K562 (cell line): ENCODE measurements around the gene ZNF335. TPM values are rescaled to one million over a fixed set of nuclear protein-coding genes. Genes with fewer than 3 reads are reported as not detected.
A peak's percentile ranks its signal among the peaks of the same experiment; 100 is the strongest.

Experiments
- ATAC-seq: fragments of 200-7000 bp; cut with Tn5 transposase; 3 replicates; pipeline ENCODE4 v1.9.1; 2020; ENCODE audit warnings: moderate library complexity
- BruUV-seq: library from RNA; stranded (reverse); fragments of 400-500 nt; replicated peaks from 2 replicates; lab custom pipeline; 2021; lab: Mats Ljungman, UMichigan
- CTCF ChIA-PET: fragments of 300-600 bp; formaldehyde crosslinking; extraction: SDS; loops from one replicate; lab custom pipeline; 2021; ENCODE audit warnings: low intra/inter-chr PET ratio; lab: Yijun Ruan, JAX
- POLR2A ChIA-PET: fragments of 300-600, 350-650 bp; sonication (Branson Sonifier 250); formaldehyde crosslinking; extraction: SDS; loops from one replicate; lab custom pipeline; 2021; ENCODE audit warnings: antibody characterized with exemption, inconsistent platforms; lab: Yijun Ruan, JAX
- DNase-seq, 4 experiments: peaks; one replicate each; pipeline versions ENCODE4 v3.0.0 to v3.0.0-alpha.2; 2011 to 2018; ENCODE audit warnings: low spot score in 3 of 4, mixed read lengths in 3 of 4; ENCODE audit errors: extremely low read depth in 1 of 4
- FAIRE-seq: peaks from 2 replicates; lab custom pipeline; 2011; peaks lifted over from hg19 to GRCh38; lab: Jason Lieb, UNC
- H2AFZ ChIP-seq: 2 replicates; pipeline ENCODE4 v1.6.0; 2011; ENCODE audit warnings: low read depth, low read length, control low read depth, inconsistent platforms
- H3K27ac ChIP-seq: fragments of 200-600 bp; 3 replicates; pipeline ENCODE4 v1.8.0; 2011; ENCODE audit warnings: low read depth, mild to moderate bottlenecking, control low read depth, inconsistent platforms, low read length, moderate library complexity, mixed read lengths; ENCODE audit errors: extremely low read depth
- H3K27me3 ChIP-seq, 2 experiments: fragments of 300-600 bp in 1 of 2; 2 replicates in 1 of 2; 3 replicates in 1 of 2; pipeline versions ENCODE4 v1.6.0 to v1.8.0; 2011; ENCODE audit warnings: inconsistent platforms in 2 of 2, low read length in 2 of 2, mild to moderate bottlenecking in 1 of 2, mixed read lengths in 1 of 2, moderate library complexity in 1 of 2; ENCODE audit not compliant: control insufficient read depth in 2 of 2, insufficient read depth in 2 of 2
- H3K36me3 ChIP-seq: fragments of 300-600 bp; 3 replicates; pipeline ENCODE4 v1.8.0; 2011; ENCODE audit warnings: mild to moderate bottlenecking, low read length, inconsistent platforms; ENCODE audit not compliant: control insufficient read depth, insufficient read depth
- H3K4me1 ChIP-seq, 2 experiments: fragments of 200-600 bp in 1 of 2; replicated peaks in 1 of 2; 2 replicates in 1 of 2; 3 replicates in 1 of 2; pipeline versions ENCODE4 v1.5.1 to v1.8.0; 2011; ENCODE audit warnings: inconsistent platforms in 2 of 2, low read length in 2 of 2, mild to moderate bottlenecking in 1 of 2, mixed read lengths in 1 of 2, moderate library complexity in 1 of 2; ENCODE audit not compliant: control insufficient read depth in 2 of 2, insufficient read depth in 2 of 2
- H3K4me2 ChIP-seq: 2 replicates; pipeline ENCODE4 v1.6.1; 2011; ENCODE audit warnings: low read length, control low read depth, inconsistent platforms, mixed read lengths; ENCODE audit not compliant: insufficient read depth
- H3K4me3 ChIP-seq: fragments of 200-600 bp; sonication (generic), shearing (Covaris generic); 2 replicates; pipeline ENCODE4 v1.5.1; 2016; ENCODE audit warnings: control low read depth, inconsistent platforms
- H3K79me2 ChIP-seq: fragments of 200-600 bp; 3 replicates; pipeline ENCODE4 v1.8.0; 2011; ENCODE audit warnings: low read length, inconsistent platforms; ENCODE audit not compliant: control insufficient read depth, insufficient read depth
- H3K9ac ChIP-seq, 2 experiments: 2 replicates each; pipeline versions ENCODE4 v1.6.0 to v1.6.1; 2011; ENCODE audit warnings: low read depth in 2 of 2, low read length in 2 of 2, control low read depth in 1 of 2, inconsistent platforms in 1 of 2, mild to moderate bottlenecking in 1 of 2, mixed read lengths in 1 of 2; ENCODE audit not compliant: insufficient read depth in 1 of 2
- H3K9me1 ChIP-seq: one replicate; pipeline ENCODE4 v1.6.0; 2011; ENCODE audit warnings: inconsistent platforms, mild to moderate bottlenecking, low read length, moderate library complexity; ENCODE audit not compliant: control insufficient read depth, insufficient read depth
- H3K9me3 ChIP-seq: replicated peaks from 2 replicates; pipeline ENCODE4 v1.5.1; 2011; ENCODE audit warnings: low read depth, low read length, inconsistent platforms; ENCODE audit not compliant: control insufficient read depth, insufficient read depth
- H4K20me1 ChIP-seq: replicated peaks from 2 replicates; pipeline ENCODE4 v1.6.1; 2011; ENCODE audit warnings: low read length, inconsistent platforms, mixed read lengths; ENCODE audit not compliant: control insufficient read depth, insufficient read depth
- RBFOX2 ChIP-seq: fragments of 200-400 bp; formaldehyde crosslinking; IDR thresholded peaks from 2 replicates; pipeline ENCODE4 v1.6.1; 2017; ENCODE audit warnings: low read depth, mild to moderate bottlenecking, low read length, moderate library complexity
- ZFP36 ChIP-seq: fragments of 150-350 bp; IDR thresholded peaks from 2 replicates; pipeline ENCODE4 v1.6.1; 2018; ENCODE audit warnings: low read length, low read depth; ENCODE audit not compliant: partially characterized antibody
- WGBS: fragments of 100-300 bp; shearing (Covaris generic); methylation state at CpG from one replicate; pipeline ENCODE4 v1.1.6; 2016; ENCODE audit warnings: low coverage, mixed read lengths; ENCODE audit not compliant: insufficient coverage; ENCODE audit errors: missing lambda C conversion rate; 5-methylcytosine and 5-hydroxymethylcytosine counted together
- in situ Hi-C: fragments of 300-500 bp; cut with MboI; formaldehyde crosslinking; loops from 4 replicates; pipeline ENCODE4 v1.15.0; 2018; ENCODE audit warnings: inconsistent platforms, mixed read lengths
- intact Hi-C: fragments of 100-400 bp; cut with micrococcal nuclease; formaldehyde crosslinking; loops from 2 replicates; pipeline ENCODE4 v1.14.2; 2022
- polyA plus RNA-seq, 8 experiments: library from polyadenylated mRNA; depleted of rRNA in 4 of 8; stranded (reverse) in 5 of 8; unstranded in 3 of 8; fragments of >200 nt; fragmentation: Nextera tagmentation in 2 of 8; fragmentation: Illumina TruSeq in 1 of 8; extraction: Ambion mirVana in 2 of 8; extraction: Trizol in 1 of 8; gene quantifications; 2 replicates each; pipeline versions ENCODE4 v1.2.1 to v1.2.3, GENCODE V29; 2011 to 2014; ENCODE audit warnings: inconsistent platforms in 1 of 8, missing spikeins in 1 of 8
- total RNA-seq, 7 experiments: library from RNA; depleted of rRNA in 6 of 7; stranded (reverse); fragments of >200 nt in 6 of 7; fragmentation: Illumina TruSeq in 2 of 7; extraction: Trizol in 2 of 7; gene quantifications; 2 replicates each; pipeline versions ENCODE4 v1.2.1 to v1.2.3, GENCODE V29; 2011 to 2021; ENCODE audit warnings: low replicate concordance in 1 of 7
- TF ChIP-seq, protein P1 (sequence below): fragments of 250-450 bp; sonication (Bioruptor Pico); IDR thresholded peaks from 2 replicates; pipeline ENCODE4 v1.5.0; 2021; ENCODE audit warnings: mild to moderate bottlenecking, moderate library complexity

Gene ZNF335
- total and polyA plus RNA-seq, 9 of the 15 experiments (the other 6 are each of a cell fraction or from before 2014, with no cell fraction given), result 0.39 to 16.0 (median 7.6) TPM

DNA sequence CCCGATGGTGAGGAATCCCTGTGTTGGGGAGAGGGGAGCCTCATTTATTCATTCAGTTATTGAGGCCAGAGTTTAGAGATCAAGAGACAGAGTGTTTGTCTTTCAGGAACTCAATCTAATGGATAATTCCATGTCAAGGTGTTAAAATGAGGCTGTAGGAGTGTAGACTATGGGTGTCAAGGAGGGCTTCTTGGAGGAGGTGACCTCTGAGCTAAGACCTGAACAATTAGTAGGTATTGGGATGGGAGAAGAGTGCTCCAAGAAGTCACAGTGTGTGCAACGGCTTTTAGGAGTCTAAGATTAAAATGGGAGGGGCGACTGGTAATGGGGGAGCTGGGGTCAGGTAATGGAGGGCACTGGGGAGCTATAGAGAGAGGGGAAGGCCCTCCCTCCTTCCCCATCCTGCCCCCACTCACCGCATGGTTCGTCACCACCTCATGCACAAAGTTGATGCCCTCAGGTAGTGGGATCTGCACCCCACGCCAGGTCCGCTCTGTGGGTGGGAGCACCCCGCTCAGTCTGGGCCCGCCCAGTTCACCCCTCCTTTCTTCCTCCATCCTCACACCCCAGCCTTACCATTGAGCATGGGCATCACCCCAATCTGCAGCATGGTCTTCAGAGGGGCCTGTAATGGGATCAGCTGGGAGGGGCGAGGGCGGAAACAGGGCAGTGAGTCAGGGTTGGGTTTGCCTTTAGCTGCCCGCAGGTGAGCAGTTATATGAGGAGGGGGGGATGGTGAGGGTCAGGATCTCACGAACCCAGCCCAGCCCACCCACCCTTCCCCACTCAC is 72.8 kb downstream of the ZNF335 start:
- ChIA-PET CTCF (no interaction called here), POLR2A (interaction anchor here (0.6 to 1.8 kb wide), 3 partner anchors 9 to 579 kb away, joined by 3 to 6 read pairs (median 3); no protein-coding TSS in a partner anchor)
- no peaks in the 10 kb centered on the region for H3K79me2 ChIP-seq
- H3K27me3 ChIP-seq, result no peaks in the 10 kb centered on the region
- H3K36me3 ChIP-seq, result peaks cover 44% of the 10 kb centered on the region; the same call in 2 of the 3 replicates
- H2AFZ ChIP-seq, result no peak overlapping the region
- no peak overlapping the region for H3K4me2 ChIP-seq
- DNase-seq (no peak), FAIRE-seq (no peak), ATAC-seq (no peak)
- no peaks in the 10 kb centered on the region for H4K20me1 ChIP-seq
- BruUV-seq, result TSS peak; percentile 27
- no peak overlapping the region; the same call in 2 of the 3 replicates for H3K27ac ChIP-seq
- H3K9ac ChIP-seq, result no peak overlapping the region
- in situ Hi-C loops (no loop called here), intact Hi-C loops (no loop called here)
- H3K4me1 ChIP-seq, result peaks cover 0 to 11% of the 10 kb centered on the region in 2 experiments; a peak in 1 of 5 replicates
- TF ChIP-seq, protein P1, sequence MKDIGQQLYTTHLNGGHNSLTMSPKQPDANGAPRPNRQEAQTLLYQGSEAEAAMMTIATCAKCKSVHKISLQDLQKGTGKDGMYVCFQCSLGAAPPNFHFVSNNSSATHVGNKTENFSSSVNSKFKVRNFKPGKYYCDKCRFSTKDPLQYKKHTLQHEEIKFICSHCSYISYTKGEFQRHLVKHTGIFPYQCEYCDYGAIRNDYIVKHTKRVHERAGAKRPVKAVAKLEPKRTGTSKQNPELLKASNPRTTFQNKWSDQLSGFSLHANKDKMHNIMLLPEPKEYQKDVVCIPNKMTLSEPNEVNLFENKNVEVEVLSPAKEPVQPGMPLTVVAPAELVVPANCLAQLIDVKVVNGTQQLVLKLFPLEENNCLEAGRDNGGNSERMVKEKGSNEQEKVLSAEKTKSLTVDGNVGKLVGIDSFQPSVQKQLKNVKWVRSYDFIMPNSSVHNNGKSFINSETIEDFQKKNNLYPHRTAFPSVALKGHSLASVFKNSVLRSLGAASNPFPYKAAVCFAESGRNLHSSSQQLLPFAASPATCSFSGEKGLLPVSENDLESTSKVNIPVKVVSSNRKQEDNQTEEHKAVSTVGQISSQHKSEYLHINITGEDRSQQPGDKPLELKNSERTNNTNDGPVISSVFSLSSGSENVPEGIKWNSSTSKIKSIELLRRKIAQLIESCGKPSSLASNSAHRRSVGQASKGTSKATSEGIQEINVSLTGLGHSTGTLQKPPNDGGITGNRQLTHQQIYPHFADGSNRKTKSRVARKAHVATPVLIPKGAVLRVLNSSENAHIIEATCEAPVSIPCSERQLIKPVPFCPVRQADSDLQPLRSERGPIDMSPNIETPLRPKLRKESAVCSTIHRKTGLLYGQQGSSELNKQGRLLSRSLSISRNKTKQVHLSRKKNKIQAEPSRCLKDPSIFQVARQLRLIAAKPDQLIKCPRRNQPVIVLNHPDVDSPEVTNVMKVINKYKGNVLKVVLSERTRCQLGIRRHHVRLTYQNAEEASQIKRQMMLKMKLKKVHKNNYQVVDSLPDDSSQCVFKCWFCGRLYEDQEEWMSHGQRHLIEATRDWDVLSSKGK (CRISPR knock-in tag), result no peak
- TF ChIP-seq RBFOX2 (0 out of 2 replicates have a peak, but pooled peaks have one; percentile 21), ZFP36 (peak; percentile 96)
- no peaks in the 10 kb centered on the region for H3K9me3 ChIP-seq
- H3K9me1 ChIP-seq, result no peaks in the 10 kb centered on the region
- H3K4me3 ChIP-seq, result no peak overlapping the region
- WGBS, result 84% methylated on average over 8 of the region's 13 CpGs

Other genes with a start within 250 kb of the ZNF335 start
Only the 7 nearest of the 18 such genes appear.
- gene SPATA25, start 84.6 kb downstream of the ZNF335 start, total RNA-seq (2014; rRNA removed), result 0.68 and 1.4 TPM in 2 replicates
- gene SPATA25, start 84.6 kb downstream of the ZNF335 start, total RNA-seq (2014; rRNA removed; fragmentation: Illumina TruSeq; extraction: Trizol), result not detected in 2 replicates
- gene SPATA25, start 84.6 kb downstream of the ZNF335 start, total RNA-seq (2015; rRNA removed; fragmentation: Illumina TruSeq; extraction: Trizol), result 0.22 and 0.45 TPM in 2 replicates
- 0.49 and 0.95 TPM in 2 replicates for gene SPATA25, start 84.6 kb downstream of the ZNF335 start, total RNA-seq (2021)
- 0.21 and 0.53 TPM in 2 replicates for gene SPATA25, start 84.6 kb downstream of the ZNF335 start, polyA plus RNA-seq (2011; rRNA removed)
- 0.39 and 0.42 TPM in 2 replicates for gene SPATA25, start 84.6 kb downstream of the ZNF335 start, polyA plus RNA-seq (2014; fragmentation: Illumina TruSeq; extraction: Trizol)
- gene SPATA25, start 84.6 kb downstream of the ZNF335 start, polyA plus RNA-seq (2014; fragmentation: Nextera tagmentation; extraction: Ambion mirVana), result not detected
- 0.63 and 0.73 TPM in 2 replicates for gene SPATA25, start 84.6 kb downstream of the ZNF335 start, polyA plus RNA-seq (2014; rRNA removed)
- gene NEURL2, start 81.0 kb downstream of the ZNF335 start, total RNA-seq (2014; rRNA removed), result 1.5 and 1.7 TPM in 2 replicates
- not detected in 2 replicates for gene NEURL2, start 81.0 kb downstream of the ZNF335 start, total RNA-seq (2014; rRNA removed; fragmentation: Illumina TruSeq; extraction: Trizol)
- gene NEURL2, start 81.0 kb downstream of the ZNF335 start, total RNA-seq (2015; rRNA removed; fragmentation: Illumina TruSeq; extraction: Trizol), result 0.54 and 0.72 TPM in 2 replicates
- gene NEURL2, start 81.0 kb downstream of the ZNF335 start, total RNA-seq (2021), result 1.2 and 1.9 TPM in 2 replicates
- gene NEURL2, start 81.0 kb downstream of the ZNF335 start, polyA plus RNA-seq (2011; rRNA removed), result 0.22 and 0.83 TPM in 2 replicates
- 0.46 and 0.61 TPM in 2 replicates for gene NEURL2, start 81.0 kb downstream of the ZNF335 start, polyA plus RNA-seq (2014; fragmentation: Illumina TruSeq; extraction: Trizol)
- under 1 TPM; 0.30 to 0.32 TPM for gene NEURL2, start 81.0 kb downstream of the ZNF335 start, polyA plus RNA-seq (2014; fragmentation: Nextera tagmentation; extraction: Ambion mirVana)
- 1.0 and 1.1 TPM in 2 replicates for gene NEURL2, start 81.0 kb downstream of the ZNF335 start, polyA plus RNA-seq (2014; rRNA removed)
- 26.0 and 30.5 TPM in 2 replicates for gene CTSA, start 80.9 kb downstream of the ZNF335 start, total RNA-seq (2014; rRNA removed)
- 16.1 and 21.2 TPM in 2 replicates for gene CTSA, start 80.9 kb downstream of the ZNF335 start, total RNA-seq (2014; rRNA removed; fragmentation: Illumina TruSeq; extraction: Trizol)
- gene CTSA, start 80.9 kb downstream of the ZNF335 start, total RNA-seq (2015; rRNA removed; fragmentation: Illumina TruSeq; extraction: Trizol), result 40.5 and 42.9 TPM in 2 replicates
- 51.9 and 53.0 TPM in 2 replicates for gene CTSA, start 80.9 kb downstream of the ZNF335 start, total RNA-seq (2021)
- gene CTSA, start 80.9 kb downstream of the ZNF335 start, polyA plus RNA-seq (2011; rRNA removed), result 28.3 and 44.7 TPM in 2 replicates
- gene CTSA, start 80.9 kb downstream of the ZNF335 start, polyA plus RNA-seq (2014; fragmentation: Illumina TruSeq; extraction: Trizol), result 60.3 and 61.7 TPM in 2 replicates
- gene CTSA, start 80.9 kb downstream of the ZNF335 start, polyA plus RNA-seq (2014; fragmentation: Nextera tagmentation; extraction: Ambion mirVana), result 10 to 100 TPM in 1 of 2 experiments, 1 to 10 TPM in 1; 8.8 to 12.4 TPM
- gene CTSA, start 80.9 kb downstream of the ZNF335 start, polyA plus RNA-seq (2014; rRNA removed), result 47.8 and 51.2 TPM in 2 replicates
- gene PLTP, start 60.0 kb downstream of the ZNF335 start, total RNA-seq (2014; rRNA removed), result 18.6 and 28.2 TPM in 2 replicates
- 5.5 and 9.1 TPM in 2 replicates for gene PLTP, start 60.0 kb downstream of the ZNF335 start, total RNA-seq (2014; rRNA removed; fragmentation: Illumina TruSeq; extraction: Trizol)
- gene PLTP, start 60.0 kb downstream of the ZNF335 start, total RNA-seq (2015; rRNA removed; fragmentation: Illumina TruSeq; extraction: Trizol), result 16.8 and 17.6 TPM in 2 replicates
- gene PLTP, start 60.0 kb downstream of the ZNF335 start, total RNA-seq (2021), result 28.7 and 29.3 TPM in 2 replicates
- 12.2 and 24.1 TPM in 2 replicates for gene PLTP, start 60.0 kb downstream of the ZNF335 start, polyA plus RNA-seq (2011; rRNA removed)
- 25.8 and 26.5 TPM in 2 replicates for gene PLTP, start 60.0 kb downstream of the ZNF335 start, polyA plus RNA-seq (2014; fragmentation: Illumina TruSeq; extraction: Trizol)
- 1 to 10 TPM; 2.8 to 6.6 TPM for gene PLTP, start 60.0 kb downstream of the ZNF335 start, polyA plus RNA-seq (2014; fragmentation: Nextera tagmentation; extraction: Ambion mirVana)
- 24.5 and 25.6 TPM in 2 replicates for gene PLTP, start 60.0 kb downstream of the ZNF335 start, polyA plus RNA-seq (2014; rRNA removed)
- 9.8 and 12.3 TPM in 2 replicates for gene PCIF1, start 37.5 kb downstream of the ZNF335 start, total RNA-seq (2014; rRNA removed)
- 7.7 and 9.6 TPM in 2 replicates for gene PCIF1, start 37.5 kb downstream of the ZNF335 start, total RNA-seq (2014; rRNA removed; fragmentation: Illumina TruSeq; extraction: Trizol)
- gene PCIF1, start 37.5 kb downstream of the ZNF335 start, total RNA-seq (2015; rRNA removed; fragmentation: Illumina TruSeq; extraction: Trizol), result 9.7 and 11.3 TPM in 2 replicates
- gene PCIF1, start 37.5 kb downstream of the ZNF335 start, total RNA-seq (2021), result 29.4 and 30.0 TPM in 2 replicates
- gene PCIF1, start 37.5 kb downstream of the ZNF335 start, polyA plus RNA-seq (2011; rRNA removed), result 11.1 and 15.3 TPM in 2 replicates
- 27.8 and 33.7 TPM in 2 replicates for gene PCIF1, start 37.5 kb downstream of the ZNF335 start, polyA plus RNA-seq (2014; fragmentation: Illumina TruSeq; extraction: Trizol)
- gene PCIF1, start 37.5 kb downstream of the ZNF335 start, polyA plus RNA-seq (2014; fragmentation: Nextera tagmentation; extraction: Ambion mirVana), result 10 to 100 TPM in 1 of 2 experiments, 1 to 10 TPM in 1; 5.8 to 12.9 TPM
- 18.9 and 20.0 TPM in 2 replicates for gene PCIF1, start 37.5 kb downstream of the ZNF335 start, polyA plus RNA-seq (2014; rRNA removed)
- gene MMP9, start 36.7 kb upstream of the ZNF335 start, total RNA-seq (2014; rRNA removed), result 0.04 TPM in 1 of 2 replicates, not detected in the other
- gene MMP9, start 36.7 kb upstream of the ZNF335 start, total RNA-seq (2014; rRNA removed; fragmentation: Illumina TruSeq; extraction: Trizol), result not detected in 2 replicates
- gene MMP9, start 36.7 kb upstream of the ZNF335 start, total RNA-seq (2015; rRNA removed; fragmentation: Illumina TruSeq; extraction: Trizol), result not detected in 2 replicates
- not detected in 2 replicates for gene MMP9, start 36.7 kb upstream of the ZNF335 start, total RNA-seq (2021)
- gene MMP9, start 36.7 kb upstream of the ZNF335 start, polyA plus RNA-seq (2011; rRNA removed), result not detected in 2 replicates
- gene MMP9, start 36.7 kb upstream of the ZNF335 start, polyA plus RNA-seq (2014; fragmentation: Illumina TruSeq; extraction: Trizol), result not detected in 2 replicates
- not detected for gene MMP9, start 36.7 kb upstream of the ZNF335 start, polyA plus RNA-seq (2014; fragmentation: Nextera tagmentation; extraction: Ambion mirVana)
- 0.07 TPM in 1 of 2 replicates, not detected in the other for gene MMP9, start 36.7 kb upstream of the ZNF335 start, polyA plus RNA-seq (2014; rRNA removed)
- 2.2 and 2.4 TPM in 2 replicates for gene SLC12A5, start 57.0 kb upstream of the ZNF335 start, total RNA-seq (2014; rRNA removed)
- 0.36 and 1.4 TPM in 2 replicates for gene SLC12A5, start 57.0 kb upstream of the ZNF335 start, total RNA-seq (2014; rRNA removed; fragmentation: Illumina TruSeq; extraction: Trizol)
- 1.2 and 4.1 TPM in 2 replicates for gene SLC12A5, start 57.0 kb upstream of the ZNF335 start, total RNA-seq (2015; rRNA removed; fragmentation: Illumina TruSeq; extraction: Trizol)
- 5.3 and 6.2 TPM in 2 replicates for gene SLC12A5, start 57.0 kb upstream of the ZNF335 start, total RNA-seq (2021)
- gene SLC12A5, start 57.0 kb upstream of the ZNF335 start, polyA plus RNA-seq (2011; rRNA removed), result 1.8 and 3.0 TPM in 2 replicates
- gene SLC12A5, start 57.0 kb upstream of the ZNF335 start, polyA plus RNA-seq (2014; fragmentation: Illumina TruSeq; extraction: Trizol), result 6.2 and 6.7 TPM in 2 replicates
- 1 to 10 TPM in 1 of 2 experiments, under 1 TPM in 1; 0.71 to 2.1 TPM for gene SLC12A5, start 57.0 kb upstream of the ZNF335 start, polyA plus RNA-seq (2014; fragmentation: Nextera tagmentation; extraction: Ambion mirVana)
- 7.5 and 8.5 TPM in 2 replicates for gene SLC12A5, start 57.0 kb upstream of the ZNF335 start, polyA plus RNA-seq (2014; rRNA removed)